ENCODE results near the gene SUPT3H.
"Not testable (repeated sequence)": the region's sequence is repeated elsewhere in the genome, so short reads cannot be mapped to it uniquely, and the experiment has no call there.

- not testable (repeated sequence) for TF ChIP-seq POLR2AphosphoS5, CTCF (IDR thresholded peaks at IDR 0.05)
Observed at GRCh38 chr6:44865184-44865583, 512.5 kb downstream of the SUPT3H start.
